ENCODE data around the gene LNX1.

LNX1 gene
- 0 to 2.9 (median 0.10) reads per million in 17 experiments for total RNA-seq

GRCh38 chr4:53591372-53591892 is at the start of gene LNX1:
TSS of gene LNX1 (minus strand) at chr4:53591486. CDS start at chr4:53574002, 17,484 bp downstream.
- DNase-seq = peak; percentile 35 to 69 (median 66)

- DNase-seq = no peak
Observed at GRCh38 chr4:53640576-53641453, 49.5 kb upstream of the LNX1 start.

- no peak for DNase-seq
Observed at GRCh38 chr4:53638919-53639318, 47.6 kb upstream of the LNX1 start.

- no peak for DNase-seq
Observed at GRCh38 chr4:53637348-53637747, 46.1 kb upstream of the LNX1 start.

- no peak for DNase-seq
Observed at GRCh38 chr4:53635697-53636483, 44.6 kb upstream of the LNX1 start.

GRCh38 chr4:53633608-53634007 is 42.3 kb upstream of the LNX1 start:
- DNase-seq = peak; percentile 11 to 53 (median 42)

- DNase-seq = no peak
Observed at GRCh38 chr4:53629296-53629695, 38.0 kb upstream of the LNX1 start.

- DNase-seq = no peak
Observed at GRCh38 chr4:53626491-53626890, 35.2 kb upstream of the LNX1 start.

- no peak for DNase-seq
Observed at GRCh38 chr4:53625888-53626287, 34.6 kb upstream of the LNX1 start.

GRCh38 chr4:53622739-53623151 is 31.5 kb upstream of the LNX1 start:
- no peak for DNase-seq

- no peak for DNase-seq
Observed at GRCh38 chr4:53620956-53621355, 29.7 kb upstream of the LNX1 start.

- DNase-seq = no peak
Observed at GRCh38 chr4:53619431-53619830, 28.1 kb upstream of the LNX1 start.

GRCh38 chr4:53618321-53618720 is 27.0 kb upstream of the LNX1 start:
- DNase-seq = no peak

- no peak for DNase-seq
Observed at GRCh38 chr4:53617101-53617680, 25.9 kb upstream of the LNX1 start.

- no peak for DNase-seq
Observed at GRCh38 chr4:53616219-53616618, 24.9 kb upstream of the LNX1 start.

GRCh38 chr4:53614591-53614990 is 23.3 kb upstream of the LNX1 start:
- DNase-seq = no peak

GRCh38 chr4:53613428-53613827 is 22.1 kb upstream of the LNX1 start:
- DNase-seq = no peak

- DNase-seq = no peak
Observed at GRCh38 chr4:53608649-53609048, 17.4 kb upstream of the LNX1 start.

- no peak for DNase-seq
Observed at GRCh38 chr4:53608242-53608641, 17.0 kb upstream of the LNX1 start.

- DNase-seq = no peak
Observed at GRCh38 chr4:53605783-53606182, 14.5 kb upstream of the LNX1 start.

- no peak for DNase-seq
Observed at GRCh38 chr4:53602390-53602789, 11.1 kb upstream of the LNX1 start.

GRCh38 chr4:53601251-53601764 is 10.0 kb upstream of the LNX1 start:
- DNase-seq = peak in 1 of 4 experiments; percentile 6

- no peak for DNase-seq
Observed at GRCh38 chr4:53599632-53600031, 8.3 kb upstream of the LNX1 start.
